GM19035 (cell line): ENCODE measurements around the gene ELP5.
A peak's percentile ranks its signal among the peaks of the same experiment; 100 is the strongest.

Experiments
- ATAC-seq: cut with Tn5 transposase; IDR thresholded peaks from one replicate; pipeline ENCODE4 v1.9.1; 2021; ENCODE audit not compliant: unreplicated experiment

ELP5 gene

GRCh38 chr17:7282752-7283321, 30.8 kb downstream of the ELP5 start:
- ATAC-seq: no peak

DNA sequence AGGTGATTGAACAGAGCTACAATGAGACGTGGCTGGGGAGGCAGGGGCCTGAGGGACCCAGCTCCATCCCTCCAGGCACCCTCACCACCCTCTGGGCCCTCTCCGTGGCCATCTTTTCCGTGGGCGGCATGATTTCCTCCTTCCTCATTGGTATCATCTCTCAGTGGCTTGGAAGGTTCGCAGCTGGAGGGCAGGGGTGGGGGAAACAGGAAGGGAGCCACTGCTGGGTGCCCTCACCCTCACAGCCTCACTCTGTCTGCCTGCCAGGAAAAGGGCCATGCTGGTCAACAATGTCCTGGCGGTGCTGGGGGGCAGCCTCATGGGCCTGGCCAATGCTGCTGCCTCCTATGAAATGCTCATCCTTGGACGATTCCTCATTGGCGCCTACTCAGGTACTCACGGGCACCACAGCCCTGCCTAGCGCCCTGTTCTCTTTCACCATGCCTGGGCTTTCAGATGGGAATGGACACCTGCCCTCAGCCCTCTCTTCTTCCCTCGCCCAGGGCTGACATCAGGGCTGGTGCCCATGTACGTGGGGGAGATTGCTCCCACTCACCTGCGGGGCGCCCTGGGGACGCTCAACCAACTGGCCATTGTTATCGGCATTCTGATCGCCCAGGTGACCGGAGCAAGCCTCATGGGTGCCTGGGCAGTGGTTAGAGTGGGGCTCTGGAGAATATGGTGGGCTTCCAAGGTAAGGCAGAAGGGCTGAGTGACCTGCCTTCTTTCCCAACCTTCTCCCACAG, 31.6 kb downstream of the ELP5 start:
- ATAC-seq: no peak

GRCh38 chr17:7284911-7285310, 32.9 kb downstream of the ELP5 start:
- ATAC-seq: no peak

DNA sequence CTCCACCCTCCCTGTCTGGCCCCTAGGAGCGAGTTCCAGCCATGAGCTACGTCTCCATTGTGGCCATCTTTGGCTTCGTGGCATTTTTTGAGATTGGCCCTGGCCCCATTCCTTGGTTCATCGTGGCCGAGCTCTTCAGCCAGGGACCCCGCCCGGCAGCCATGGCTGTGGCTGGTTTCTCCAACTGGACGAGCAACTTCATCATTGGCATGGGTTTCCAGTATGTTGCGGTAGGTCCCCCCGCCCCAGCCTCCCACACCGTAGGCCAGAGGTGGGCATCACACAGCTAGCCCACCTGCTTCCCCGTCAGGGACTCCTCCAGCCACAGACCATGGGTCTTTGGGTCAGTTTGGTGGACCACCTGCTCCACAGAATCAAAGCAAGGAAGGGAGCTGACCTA, 33.7 kb downstream of the ELP5 start:
- no peak for ATAC-seq

- ATAC-seq: no peak
Measured at GRCh38 chr17:7289256-7290032, 37.4 kb downstream of the ELP5 start.

DNA sequence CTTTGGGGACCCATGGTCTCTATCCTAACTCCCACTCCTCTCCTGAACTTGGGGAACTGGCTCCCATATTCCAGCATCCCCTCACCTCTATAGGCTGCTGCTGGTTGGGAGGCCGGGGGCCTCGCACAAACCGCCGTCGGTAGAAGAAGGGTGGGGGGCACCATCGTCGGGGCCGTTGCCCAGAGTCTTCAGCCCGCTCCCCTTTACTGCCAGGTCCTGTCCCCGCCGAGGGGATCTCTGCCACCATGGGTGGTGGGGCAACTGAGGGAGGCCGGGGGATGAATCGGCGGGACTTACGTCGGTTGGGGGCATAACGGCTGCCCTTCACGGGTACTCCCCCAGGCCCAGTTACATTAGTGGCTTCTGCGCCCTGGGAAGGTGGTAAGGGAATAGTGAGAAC, 38.2 kb downstream of the ELP5 start:
- no peak for ATAC-seq

DNA sequence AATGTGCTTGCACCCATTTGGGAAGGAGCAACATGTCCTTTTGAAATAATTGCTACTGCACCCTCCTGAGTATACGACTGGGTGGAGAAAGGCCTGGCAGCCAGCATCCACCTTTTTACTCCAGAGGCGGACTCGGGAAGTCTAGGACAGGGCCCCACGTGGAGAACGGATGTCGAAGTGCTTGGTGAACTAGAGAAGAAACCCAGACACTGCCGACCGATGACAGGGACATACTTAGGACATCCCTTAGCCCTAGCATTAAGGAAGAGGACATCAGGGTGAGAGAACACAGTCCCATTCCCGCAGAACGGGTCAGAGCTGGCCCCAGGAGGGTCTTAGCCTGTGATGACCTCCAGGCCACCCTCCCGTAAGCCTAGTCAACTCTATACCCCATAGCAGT, 38.7 kb downstream of the ELP5 start:
- ATAC-seq: no peak

- ATAC-seq: no peak
Measured at GRCh38 chr17:7292194-7292593, 40.2 kb downstream of the ELP5 start.

- ATAC-seq: no peak
Measured at GRCh38 chr17:7292729-7293128, 40.7 kb downstream of the ELP5 start.

GRCh38 chr17:7293159-7293558, 41.1 kb downstream of the ELP5 start:
- ATAC-seq: no peak

DNA sequence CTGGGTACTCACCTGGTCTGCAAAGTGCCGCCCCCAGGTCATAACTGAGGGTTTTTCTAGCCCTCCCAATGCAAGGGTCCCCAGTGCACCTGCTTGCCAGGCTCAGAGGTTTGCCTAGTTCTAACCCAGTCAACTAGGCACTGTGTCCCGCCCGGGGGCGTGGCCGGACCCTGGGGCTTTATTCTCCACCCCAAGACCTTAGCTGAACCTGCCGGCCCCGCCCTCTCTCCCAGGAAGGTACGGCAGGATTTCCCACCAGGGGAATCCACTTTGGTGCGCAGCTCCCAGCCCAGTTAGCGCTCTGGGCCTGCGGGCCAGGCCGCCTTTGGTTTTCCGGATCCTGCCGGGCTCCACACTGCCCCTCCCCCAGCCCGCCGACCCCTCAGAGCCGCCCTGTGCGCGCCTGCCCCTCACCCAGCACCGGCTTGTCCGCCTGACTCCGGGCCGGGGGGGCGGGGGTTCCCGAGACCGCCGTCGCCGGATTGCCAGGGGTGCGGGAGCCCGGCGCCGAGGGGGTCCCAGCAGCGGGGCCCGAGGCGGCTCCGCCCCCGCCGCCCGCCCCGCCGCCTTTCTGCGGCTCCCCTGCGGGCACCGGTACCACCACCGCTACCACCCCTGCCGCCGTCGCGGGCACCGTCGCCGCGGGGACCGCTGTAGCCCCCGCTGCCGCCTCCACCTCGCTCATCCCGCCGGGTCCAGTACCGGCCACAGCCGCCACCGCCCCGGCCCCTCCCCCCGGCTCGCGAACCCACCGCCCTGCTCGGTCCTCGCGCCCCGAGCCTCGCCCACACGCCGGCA, 42.0 kb downstream of the ELP5 start:
- ATAC-seq: no peak

GRCh38 chr17:7294614-7295153, 42.7 kb downstream of the ELP5 start, which contains the start of gene YBX2:
Gene YBX2, minus strand, starts transcription at chr17:7294639. Its CDS starts 139 bp downstream, at chr17:7294500.
- ATAC-seq: no peak

- ATAC-seq: no peak
Measured at GRCh38 chr17:7295230-7296180, 43.5 kb downstream of the ELP5 start.

GRCh38 chr17:7296189-7296861, 44.3 kb downstream of the ELP5 start:
- ATAC-seq: no peak

GRCh38 chr17:7304179-7304578, 52.2 kb downstream of the ELP5 start:
- ATAC-seq: no peak

GRCh38 chr17:7306911-7307685, 55.1 kb downstream of the ELP5 start, which contains the start of gene EIF5A:
Gene EIF5A, plus strand, starts transcription at chr17:7307628. Its CDS starts 2,008 bp downstream, at chr17:7309636.
- ATAC-seq: peak; percentile 71

GRCh38 chr17:7307686-7308624, 55.9 kb downstream of the ELP5 start:
- no peak for ATAC-seq
